Heart left ventricle (tissue), 16 donors: Measurements from ENCODE around the gene REV3L. TPM values are rescaled to one million over a fixed set of nuclear protein-coding genes. Genes with fewer than 3 reads are reported as not detected.

Source experiments
- ATAC-seq, 4 donors: fragments of 200-7000 bp; cut with Tn5 transposase; one replicate each; pipeline ENCODE4 v1.9.1; 2020 to 2022; ENCODE audit warnings: moderate library complexity in 4 of 4, mild to moderate bottlenecking in 3 of 4, moderate number of reproducible peaks in 1 of 4
- DNase-seq, 5 donors: peaks; one replicate each; pipeline ENCODE4 v3.0.0-alpha.2; 2020
- H3K27ac ChIP-seq, 12 donors: fragments of 200-600 bp; sonication (generic) in 4 of 12; one replicate each; pipeline versions ENCODE4 v1.5.0 to v1.8.0; 2016 to 2022; ENCODE audit warnings: mild to moderate bottlenecking in 2 of 12
- H3K27me3 ChIP-seq, 9 donors: fragments of 200-600 bp; sonication (generic) in 2 of 9; one replicate each; pipeline versions ENCODE4 v1.5.1 to v1.8.0; 2016 to 2022; ENCODE audit warnings: mild to moderate bottlenecking in 3 of 9
- H3K36me3 ChIP-seq, 9 donors: fragments of 200-600 bp; sonication (generic) in 2 of 9; one replicate each; pipeline versions ENCODE4 v1.5.0 to v1.8.0; 2018 to 2022; ENCODE audit warnings: mild to moderate bottlenecking in 2 of 9
- H3K4me1 ChIP-seq, 12 donors: fragments of 200-600 bp; sonication (generic) in 4 of 12; one replicate each; pipeline versions ENCODE4 v1.5.0 to v1.8.0; 2016 to 2022; ENCODE audit warnings: mild to moderate bottlenecking in 3 of 12
- H3K4me3 ChIP-seq, 12 donors: fragments of 200-600 bp; sonication (generic) in 4 of 12; one replicate each; pipeline versions ENCODE4 v1.5.0 to v1.8.0; 2017 to 2022; ENCODE audit warnings: mild to moderate bottlenecking in 9 of 12, moderate library complexity in 4 of 12
- H3K9me3 ChIP-seq, 12 donors: fragments of 200-600 bp; sonication (generic) in 4 of 12; one replicate each; pipeline versions ENCODE4 v1.5.0 to v1.8.0; 2016 to 2022; ENCODE audit warnings: mild to moderate bottlenecking in 1 of 12
- POLR2A ChIP-seq, 2 donors: fragments of 450-650 bp; IDR thresholded peaks; one replicate each; pipeline ENCODE4 v1.6.1; 2017; ENCODE audit warnings: antibody characterized with exemption in 2 of 2, mild to moderate bottlenecking in 2 of 2, moderate library complexity in 2 of 2
- WGBS, 4 donors: extraction: QIAGEN DNeasy Blood & Tissue Kit in 2 of 4; methylation state at CpG; one replicate each; pipeline versions ENCODE4 v1.1.5 to v1.1.7; 2013 to 2018; 5-methylcytosine and 5-hydroxymethylcytosine counted together
- intact Hi-C, 10 donors: fragments of 100-400 bp; cut with DNase I; formaldehyde crosslinking; loops; one replicate each; pipeline versions ENCODE4 v1.11.1 to v1.14.2; 2022
- polyA plus RNA-seq, 2 donors: library from polyadenylated mRNA; stranded (reverse); fragments of 200-250 nt; gene quantifications; one replicate each; pipeline ENCODE4 v1.2.3, GENCODE V29; 2013
- total RNA-seq, 9 donors: library from RNA; depleted of rRNA in 2 of 9; stranded (reverse); fragments of >200 nt in 2 of 9; fragmentation: NEBNext Ultra II Directional in 3 of 9; extraction: Animal tissue kit (Norgen Biotek cat#: 25700) in 3 of 9; gene quantifications; one replicate each; pipeline versions ENCODE4 v1.1.0 to v1.2.4, GENCODE V29; 2016 to 2023
- TF ChIP-seq, protein P1 (sequence below), 12 donors: fragments of 200-600 bp; sonication (generic) in 4 of 12; IDR thresholded peaks; one replicate each; pipeline versions ENCODE4 v1.5.0 to v1.8.0; 2018 to 2022; ENCODE audit warnings: antibody characterized with exemption in 12 of 12, mild to moderate bottlenecking in 5 of 12
- donor health status: ischemic (EF 13 %, LVEDD 7.1; RV severe dilation, severe dysfunction).
- donor health status: healthy with polysubstance abuse.
- donor health status: DM: no; HTN: yes; CAD: no.
- donor health status: DM: no; HTN: no; CAD: no.
- donor health status: ischemic (EF 25% LVEDD 6.9; RV normal size, moderate dysfunction).
- donor health status: ischemic (EF 25% LVEDD 5.7; RV mildly dilated, moderate dysfunction).
- donor health status: healthy.
- donor health status: DM: yes; HTN: yes; CAD: no.
- donor health status: ischemic (EF 35%, LVEDD 5.7; RV mildly dilated, moderate dysfunction).
- donor health status: nonischemic (EF 11% LVEDD 7.7; RV severe dilation, severe dysfunction).
- donor health status: DM: yes; HTN: yes; CAD: no.
- donor health status: PGD.
- donor health status: ischemic (EF 29% LVEDD 5.4; RV normal size, mild dysfunction).
- donor health status: nonischemic (EF 23%, LVEDD 6.1; RV moderate dilation, normal function).

REV3L gene
- total and polyA plus RNA-seq, 11 donors: 6.1 to 20.0 (median 13.0) TPM

GRCh38 chr6:111277819-111278218, 205.2 kb downstream of the REV3L start:
- TF ChIP-seq, protein P1, sequence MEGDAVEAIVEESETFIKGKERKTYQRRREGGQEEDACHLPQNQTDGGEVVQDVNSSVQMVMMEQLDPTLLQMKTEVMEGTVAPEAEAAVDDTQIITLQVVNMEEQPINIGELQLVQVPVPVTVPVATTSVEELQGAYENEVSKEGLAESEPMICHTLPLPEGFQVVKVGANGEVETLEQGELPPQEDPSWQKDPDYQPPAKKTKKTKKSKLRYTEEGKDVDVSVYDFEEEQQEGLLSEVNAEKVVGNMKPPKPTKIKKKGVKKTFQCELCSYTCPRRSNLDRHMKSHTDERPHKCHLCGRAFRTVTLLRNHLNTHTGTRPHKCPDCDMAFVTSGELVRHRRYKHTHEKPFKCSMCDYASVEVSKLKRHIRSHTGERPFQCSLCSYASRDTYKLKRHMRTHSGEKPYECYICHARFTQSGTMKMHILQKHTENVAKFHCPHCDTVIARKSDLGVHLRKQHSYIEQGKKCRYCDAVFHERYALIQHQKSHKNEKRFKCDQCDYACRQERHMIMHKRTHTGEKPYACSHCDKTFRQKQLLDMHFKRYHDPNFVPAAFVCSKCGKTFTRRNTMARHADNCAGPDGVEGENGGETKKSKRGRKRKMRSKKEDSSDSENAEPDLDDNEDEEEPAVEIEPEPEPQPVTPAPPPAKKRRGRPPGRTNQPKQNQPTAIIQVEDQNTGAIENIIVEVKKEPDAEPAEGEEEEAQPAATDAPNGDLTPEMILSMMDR (IDR thresholded peaks at IDR 0.05): no peak
- TF ChIP-seq POLR2A (IDR thresholded peaks at IDR 0.05): no peak
- Histone ChIP-seq H3K27ac (no peak overlapping the region), H3K4me3 (no peak overlapping the region), H3K36me3 (peaks cover 0 to 75% (median 50%) of the 10 kb centered on the region in 9 donors), H3K4me1 (no peaks in the 10 kb centered on the region), H3K27me3 (no peaks in the 10 kb centered on the region), H3K9me3 (peaks cover 0 to 36% (median 16%) of the 10 kb centered on the region in 12 donors)
- WGBS, 4 donors: 95 to 97% (median 96%) methylated on average over 1 of the region's 1 CpG
- ATAC-seq (no peak), DNase-seq (no peak)
- intact Hi-C loops: no loop called here

- peaks cover 0 to 39% (median 16%) of the 10 kb centered on the region in 12 donors for H3K9me3 ChIP-seq
- ATAC-seq (no peak), DNase-seq (no peak)
- intact Hi-C loops: no loop called here
- no peaks in the 10 kb centered on the region for H3K4me1 ChIP-seq
- no peaks in the 10 kb centered on the region for H3K27me3 ChIP-seq
- TF ChIP-seq, protein P1 (IDR thresholded peaks at IDR 0.05): no peak
- TF ChIP-seq POLR2A (IDR thresholded peaks at IDR 0.05): no peak
- no peak overlapping the region for H3K4me3 ChIP-seq
- no peak overlapping the region for H3K27ac ChIP-seq
- peaks cover 0 to 75% (median 50%) of the 10 kb centered on the region in 9 donors for H3K36me3 ChIP-seq
- WGBS, 4 donors: 96 to 98% (median 97%) methylated on average over 3 of the region's 3 CpGs
These were observed 206.3 kb downstream of the REV3L start for GRCh38 chr6:111276736-111277135.

DNA sequence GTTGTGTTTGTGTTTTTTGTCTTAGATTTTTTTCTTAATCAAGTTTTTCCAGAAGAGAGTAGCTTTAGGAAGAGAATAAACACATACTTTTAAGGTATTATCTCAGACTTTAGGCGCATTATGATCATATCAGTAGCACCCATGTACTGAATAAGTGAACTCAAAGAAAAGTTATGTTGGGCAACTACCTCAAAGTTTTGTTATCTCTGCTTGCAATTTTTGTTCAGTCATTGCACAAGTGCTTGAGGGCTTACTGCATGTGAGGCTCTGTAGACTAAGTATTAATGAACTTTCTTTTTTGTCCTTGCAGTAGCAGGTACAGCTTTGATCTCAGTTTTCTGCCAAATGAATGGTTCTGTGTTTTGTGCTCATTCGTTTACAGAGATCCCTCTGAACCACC, 206.7 kb downstream of the REV3L start:
- TF ChIP-seq, protein P1 (IDR thresholded peaks at IDR 0.05): no peak
- TF ChIP-seq POLR2A (IDR thresholded peaks at IDR 0.05): no peak
- H3K4me1 ChIP-seq: no peaks in the 10 kb centered on the region
- DNase-seq (no peak), ATAC-seq (no peak)
- H3K9me3 ChIP-seq: peaks cover 0 to 39% (median 16%) of the 10 kb centered on the region in 12 donors
- WGBS, 4 donors: 93 to 98% (median 96%) methylated on average over 2 of the region's 2 CpGs
- H3K4me3 ChIP-seq: no peak overlapping the region
- H3K36me3 ChIP-seq: peaks cover 0 to 75% (median 50%) of the 10 kb centered on the region in 9 donors
- H3K27me3 ChIP-seq: no peaks in the 10 kb centered on the region
- H3K27ac ChIP-seq: no peak overlapping the region
- intact Hi-C loops: no loop called here

DNA sequence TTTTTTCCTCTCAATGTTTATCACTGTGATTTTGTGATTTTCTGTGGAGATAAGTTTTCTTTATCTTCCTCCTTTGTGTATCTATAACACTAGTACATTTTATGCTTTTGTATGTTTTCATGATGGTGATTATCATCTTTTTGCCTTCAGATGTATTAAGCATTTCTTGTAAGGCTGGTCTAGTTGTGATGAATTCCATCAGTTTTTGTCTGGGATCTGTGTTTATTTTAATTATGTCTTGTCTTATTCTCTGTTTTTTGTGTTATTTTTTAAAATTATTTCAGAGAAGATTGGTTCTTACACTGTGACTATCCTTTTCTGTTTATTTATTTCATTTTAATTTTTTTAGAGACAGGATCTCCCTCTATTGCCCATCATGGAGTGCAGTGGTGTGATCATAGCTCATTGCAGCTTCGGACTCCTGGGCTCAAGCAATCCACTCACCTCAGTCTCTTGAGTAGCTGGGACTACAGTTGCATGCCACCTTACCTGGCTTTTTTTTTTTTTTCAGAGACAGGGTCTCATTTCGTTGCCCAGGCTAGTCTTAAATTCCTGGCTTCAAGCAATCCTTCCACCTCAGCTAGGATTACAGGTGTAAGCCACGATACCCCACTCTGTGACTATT, 208.3 kb downstream of the REV3L start:
- Histone ChIP-seq H3K4me3 (no peak overlapping the region), H3K4me1 (no peaks in the 10 kb centered on the region), H3K27me3 (no peaks in the 10 kb centered on the region), H3K9me3 (peaks cover 0 to 39% (median 16%) of the 10 kb centered on the region in 12 donors), H3K36me3 (peaks cover 0 to 74% (median 49%) of the 10 kb centered on the region in 9 donors), H3K27ac (no peak overlapping the region)
- TF ChIP-seq, protein P1 (IDR thresholded peaks at IDR 0.05): no peak
- TF ChIP-seq POLR2A (IDR thresholded peaks at IDR 0.05): no peak
- WGBS, 4 donors: 96 to 97% (median 97%) methylated on average over 3 of the region's 3 CpGs
- ATAC-seq (no peak), DNase-seq (no peak)
- intact Hi-C loops: no loop called here
